H7 (cell line): ENCODE results near the gene ARMC10. TPM values are rescaled to one million over a fixed set of nuclear protein-coding genes. Genes with fewer than 3 reads are reported as not detected.

Experiments
- total RNA-seq: library from RNA; depleted of rRNA; stranded (reverse); fragments of >200 nt; shearing (Covaris generic); gene quantifications from 2 replicates; pipeline ENCODE4 v1.2.3, GENCODE V29; 2014; rRNA removed

The ARMC10 gene
- total RNA-seq, 1 experiment from 2014 or later = 36.9 TPM

Other genes starting within 250 kb of the ARMC10 start
- 1.0 TPM in 2 replicates for gene LRRC17, start 162.1 kb upstream of the ARMC10 start, total RNA-seq
- gene FBXL13, start 344 bp upstream of the ARMC10 start, total RNA-seq = 0.97 and 1.3 TPM in 2 replicates
- 1.6 and 1.9 TPM in 2 replicates for gene NAPEPLD, start 74.0 kb downstream of the ARMC10 start, total RNA-seq
- 99.9 and 123 TPM in 2 replicates for gene PMPCB, start 222.3 kb downstream of the ARMC10 start, total RNA-seq